ENCODE results near the gene RNPC3. TPM values are rescaled to one million over a fixed set of nuclear protein-coding genes. Genes with fewer than 3 reads are reported as not detected.
"Not testable (repeated sequence)": the region's sequence is repeated elsewhere in the genome, so short reads cannot be mapped to it uniquely, and the experiment has no call there.

Gene RNPC3
- total RNA-seq, 1 donor from 2014 or later, result 18.7 TPM

DNA sequence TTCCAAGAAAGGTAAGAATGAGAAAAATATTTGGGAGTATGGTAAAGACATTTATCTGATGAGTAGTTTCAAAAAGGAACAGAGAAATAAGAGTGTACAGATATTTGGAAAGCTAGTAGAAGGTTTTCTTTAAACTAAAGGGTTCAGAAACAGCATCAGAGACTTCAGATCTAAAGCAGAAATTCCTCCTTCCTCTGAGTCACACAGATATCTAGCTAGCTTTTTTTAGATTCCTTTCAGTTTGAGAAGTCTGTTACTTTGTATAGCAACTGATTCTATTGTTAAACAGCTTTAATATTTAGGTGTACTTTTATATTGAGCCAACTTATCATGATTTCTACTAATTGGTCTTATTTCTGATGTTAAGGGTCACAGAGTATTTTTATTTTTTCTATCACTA lies 50.6 kb downstream of the RNPC3 start:
- no peaks in the 10 kb centered on the region for H3K9me3 Mint-ChIP-seq
- no peaks in the 10 kb centered on the region for H3K36me3 Mint-ChIP-seq (ENCODE audit: low read depth)
- intact Hi-C loops (cut with micrococcal nuclease), result no loop called here
- H3K27me3 Mint-ChIP-seq, result no peaks in the 10 kb centered on the region
- no peak overlapping the region for H3K27ac Mint-ChIP-seq
- DNase-seq, result no peak
- H3K4me3 Mint-ChIP-seq, result no peak overlapping the region
- no peaks in the 10 kb centered on the region for H3K4me1 Mint-ChIP-seq

DNA sequence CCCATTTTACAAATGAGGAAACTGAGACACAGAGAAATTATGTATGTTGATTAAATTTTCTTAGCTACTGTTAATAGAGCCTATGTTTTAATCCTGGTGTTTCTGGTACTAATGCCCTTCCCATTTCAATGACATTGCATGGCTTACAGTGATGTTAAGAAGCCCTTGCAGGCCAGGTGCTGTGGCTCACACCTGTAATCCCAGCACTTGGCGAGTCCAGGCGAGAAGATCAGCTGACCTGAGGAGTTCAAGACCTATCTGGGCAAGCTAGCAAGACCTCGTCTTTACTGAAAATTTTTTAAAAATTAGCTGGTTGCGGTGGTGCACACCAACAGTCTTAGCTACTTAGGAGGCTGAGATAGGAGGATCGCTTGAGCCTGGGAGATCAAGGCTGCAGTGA lies 51.3 kb downstream of the RNPC3 start:
- H3K36me3 Mint-ChIP-seq (ENCODE audit: low read depth); intact Hi-C loops (cut with micrococcal nuclease); H3K9me3 Mint-ChIP-seq; DNase-seq; H3K4me1 Mint-ChIP-seq; H3K27ac Mint-ChIP-seq; H3K4me3 Mint-ChIP-seq; H3K27me3 Mint-ChIP-seq: not testable (repeated sequence)

DNA sequence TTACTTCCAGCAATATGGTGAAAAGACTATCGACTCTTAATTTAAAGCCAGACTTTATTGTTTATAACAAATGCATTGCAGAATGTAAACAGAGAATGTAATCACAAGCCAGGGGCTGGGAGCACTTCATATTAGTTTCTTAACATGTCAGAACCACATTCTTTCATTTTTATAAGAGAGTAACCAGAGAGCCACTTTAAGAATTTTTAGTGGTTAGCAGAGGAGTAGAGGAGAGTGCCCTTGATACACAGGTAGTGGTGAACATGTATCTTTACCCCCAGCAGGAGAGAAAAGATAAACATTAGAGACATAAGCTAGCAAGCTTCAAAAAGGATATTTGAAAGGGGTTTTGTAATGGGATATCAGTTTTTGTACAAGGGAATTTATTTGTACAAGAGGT lies 57.0 kb downstream of the RNPC3 start:
- no peak overlapping the region for H3K27ac Mint-ChIP-seq
- no peaks in the 10 kb centered on the region for H3K27me3 Mint-ChIP-seq
- no peaks in the 10 kb centered on the region for H3K4me1 Mint-ChIP-seq
- intact Hi-C loops (cut with micrococcal nuclease), result no loop called here
- no peak for DNase-seq
- no peaks in the 10 kb centered on the region for H3K9me3 Mint-ChIP-seq
- H3K4me3 Mint-ChIP-seq, result no peak overlapping the region
- no peaks in the 10 kb centered on the region for H3K36me3 Mint-ChIP-seq (ENCODE audit: low read depth)

DNA sequence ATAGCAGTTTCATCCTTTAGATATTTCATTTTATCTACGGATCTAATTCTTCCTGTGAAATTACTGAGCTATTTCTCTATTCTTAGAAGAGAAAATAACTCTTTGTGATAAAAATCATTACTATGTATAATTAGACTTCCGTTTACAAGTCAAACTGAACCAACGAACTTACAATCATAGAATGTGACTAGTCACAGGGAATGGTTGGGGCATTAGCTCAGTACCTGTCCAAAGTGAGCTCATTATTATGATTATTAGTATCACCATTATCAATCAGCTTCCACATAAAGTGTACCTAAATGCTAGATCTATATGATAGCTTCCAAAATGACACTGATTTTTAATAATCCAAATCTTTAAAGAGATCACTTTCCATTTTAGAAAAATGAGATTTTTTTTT lies 58.4 kb downstream of the RNPC3 start:
- H3K4me3 Mint-ChIP-seq, result no peak overlapping the region
- no peak overlapping the region for H3K27ac Mint-ChIP-seq
- H3K36me3 Mint-ChIP-seq (ENCODE audit: low read depth), result no peaks in the 10 kb centered on the region
- H3K27me3 Mint-ChIP-seq, result no peaks in the 10 kb centered on the region
- intact Hi-C loops (cut with micrococcal nuclease), result no loop called here
- no peak for DNase-seq
- no peaks in the 10 kb centered on the region for H3K9me3 Mint-ChIP-seq
- no peaks in the 10 kb centered on the region for H3K4me1 Mint-ChIP-seq

DNA sequence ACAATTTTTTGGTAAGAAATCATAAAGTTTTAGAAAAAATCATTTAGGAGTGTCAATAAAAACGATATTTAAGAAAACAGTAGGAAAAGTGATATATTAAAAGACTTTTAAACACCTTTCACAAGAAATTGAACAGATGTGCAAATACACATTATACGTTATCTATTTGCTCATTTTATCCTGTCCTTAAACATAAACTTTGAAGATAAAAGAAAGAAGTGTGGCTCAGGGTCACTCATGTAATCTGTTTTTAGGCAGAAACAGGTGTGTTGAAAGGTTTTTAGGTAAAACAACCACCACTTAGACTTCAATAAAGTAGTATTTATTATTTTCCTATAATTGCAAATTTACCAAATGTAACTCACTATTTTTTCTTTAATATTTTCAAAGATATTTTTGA lies 59.0 kb downstream of the RNPC3 start:
- no peak for DNase-seq
- intact Hi-C loops (cut with micrococcal nuclease), result no loop called here
- no peak overlapping the region for H3K4me3 Mint-ChIP-seq

DNA sequence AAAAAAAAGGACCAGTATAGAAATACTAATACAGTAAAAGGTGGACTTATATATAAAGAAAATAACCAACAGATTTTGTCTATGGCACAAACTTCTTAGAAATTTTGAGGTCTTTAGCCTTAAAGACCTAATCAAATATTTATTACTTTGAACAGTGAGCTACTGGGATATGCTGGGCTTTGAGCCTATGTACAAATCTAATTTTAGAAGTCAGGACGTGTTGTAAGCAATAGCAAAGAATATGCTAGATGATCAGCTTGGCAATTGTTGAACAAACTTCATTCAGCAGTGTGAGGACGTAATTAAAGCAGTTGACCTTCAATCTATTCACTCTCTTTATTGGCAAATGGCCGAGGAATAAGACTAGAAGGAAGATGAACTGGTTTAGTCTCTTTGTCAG lies 77.2 kb downstream of the RNPC3 start:
- DNase-seq; H3K4me1 Mint-ChIP-seq; intact Hi-C loops (cut with micrococcal nuclease); H3K27me3 Mint-ChIP-seq; H3K36me3 Mint-ChIP-seq (ENCODE audit: low read depth); H3K9me3 Mint-ChIP-seq; H3K4me3 Mint-ChIP-seq; H3K27ac Mint-ChIP-seq: not testable (repeated sequence)

More for the DNA sequence above, 59.0 kb downstream of the RNPC3 start:
- H3K4me1 Mint-ChIP-seq, result no peaks in the 10 kb centered on the region
- no peaks in the 10 kb centered on the region for H3K36me3 Mint-ChIP-seq (ENCODE audit: low read depth)
- H3K9me3 Mint-ChIP-seq, result no peaks in the 10 kb centered on the region
- no peaks in the 10 kb centered on the region for H3K27me3 Mint-ChIP-seq
- H3K27ac Mint-ChIP-seq, result no peak overlapping the region

Other genes with a start within 250 kb of the RNPC3 start
- 3.2 and 5.9 TPM in 2 replicates for gene AMY2B, start 45.9 kb downstream of the RNPC3 start, total RNA-seq
- gene AMY2A, start 91.7 kb downstream of the RNPC3 start, total RNA-seq, result 0.40 TPM in 1 of 2 replicates, not detected in the other
- not detected in 2 replicates for gene AMY1A, start 130.1 kb downstream of the RNPC3 start, total RNA-seq
- not detected in 2 replicates for gene AMY1B, start 170.5 kb downstream of the RNPC3 start, total RNA-seq
- not detected in 2 replicates for gene AMY1C, start 224.2 kb downstream of the RNPC3 start, total RNA-seq

Data from activated CD4-positive, alpha-beta T cell treated with anti-CD3 and anti-CD28 coated beads, Interleukin-2, amount 10 ng/mL, durations not matched to agents 24 days and 14 days (primary cell).